Loucy (cell line): ENCODE data around the gene TXN2.
A peak's percentile ranks its signal among the peaks of the same experiment; 100 is the strongest.

Source experiments
- H2AFZ ChIP-seq: fragments of 200-600 bp; sonication (generic); 2 replicates; pipeline ENCODE4 v1.6.0; 2016; ENCODE audit warnings: antibody characterized with exemption, mild to moderate bottlenecking, low read length, moderate library complexity
- H3F3A ChIP-seq: fragments of 200-600 bp; 2 replicates; pipeline ENCODE4 v1.6.0; 2016; ENCODE audit warnings: antibody characterized with exemption, low read depth, mild to moderate bottlenecking
- H3K27me3 ChIP-seq: fragments of 200-600 bp; sonication (generic); 2 replicates; pipeline ENCODE4 v1.6.1; 2014; ENCODE audit warnings: low read length, mild to moderate bottlenecking; ENCODE audit not compliant: insufficient read depth, poor library complexity, severe bottlenecking
- H3K36me3 ChIP-seq: fragments of 200-600 bp; sonication (generic); 2 replicates; pipeline ENCODE4 v1.6.1; 2016; ENCODE audit warnings: low read length; ENCODE audit not compliant: insufficient read depth
- H3K4me1 ChIP-seq: fragments of 200-600 bp; sonication (generic); 2 replicates; pipeline ENCODE4 v1.5.1; 2014; ENCODE audit warnings: low read length, mild to moderate bottlenecking; ENCODE audit not compliant: insufficient read depth, poor library complexity, severe bottlenecking
- H3K4me2 ChIP-seq: fragments of 200-600 bp; sonication (generic); 2 replicates; pipeline ENCODE4 v1.6.0; 2014; ENCODE audit warnings: antibody characterized with exemption, low read length, low read depth, mild to moderate bottlenecking; ENCODE audit not compliant: poor library complexity, severe bottlenecking
- H3K4me3 ChIP-seq: fragments of 200-600 bp; sonication (generic); 2 replicates; pipeline ENCODE4 v1.5.1; 2014; ENCODE audit warnings: low read length, mild to moderate bottlenecking, mixed read lengths; ENCODE audit not compliant: poor library complexity, severe bottlenecking
- H3K79me2 ChIP-seq: fragments of 200-600 bp; sonication (generic); 2 replicates; pipeline ENCODE4 v1.6.1; 2014; ENCODE audit warnings: low read length; ENCODE audit not compliant: insufficient read depth
- H3K9ac ChIP-seq: fragments of 200-600 bp; sonication (generic); 2 replicates; pipeline ENCODE4 v1.6.0; 2014; ENCODE audit warnings: mild to moderate bottlenecking, low read depth, low read length, moderate library complexity; ENCODE audit not compliant: poor library complexity, severe bottlenecking
- H3K9me2 ChIP-seq: fragments of 200-600 bp; sonication (generic); replicated peaks from 2 replicates; pipeline ENCODE4 v1.6.1; 2016; ENCODE audit warnings: low read depth, low read length, mixed read lengths
- H3K9me3 ChIP-seq: fragments of 200-600 bp; sonication (generic); 2 replicates; pipeline ENCODE4 v1.6.1; 2014; ENCODE audit warnings: mild to moderate bottlenecking, antibody characterized with exemption, low read length, low read depth; ENCODE audit not compliant: insufficient read depth
- H4K20me1 ChIP-seq: fragments of 200-600 bp; sonication (generic); 2 replicates; pipeline ENCODE4 v1.6.0; 2014; ENCODE audit warnings: antibody characterized with exemption, low read length, mild to moderate bottlenecking; ENCODE audit not compliant: insufficient read depth, poor library complexity, severe bottlenecking
- EZH2phosphoT487 ChIP-seq: fragments of 200-600 bp; IDR thresholded peaks from 2 replicates; pipeline ENCODE4 v1.6.1; 2018; ENCODE audit warnings: antibody characterized with exemption, mild to moderate bottlenecking, moderate library complexity, borderline replicate concordance
- TF ChIP-seq, protein P1 (sequence below): fragments of 200-600 bp; sonication (generic); conservative IDR thresholded peaks from 2 replicates; pipeline ENCODE4 v1.5.1; 2014; ENCODE audit warnings: mild to moderate bottlenecking, antibody characterized with exemption, low read length

The TXN2 gene

GRCh38 chr22:36422287-36423014 lies 59.0 kb downstream of the TXN2 start:
- Histone ChIP-seq H3K9ac (no peak overlapping the region), H3K4me1 (peaks cover 33% of the 10 kb centered on the region), H4K20me1 (no peaks in the 10 kb centered on the region), H3K9me2 (no peaks in the 10 kb centered on the region), H3F3A (no peaks in the 10 kb centered on the region), H3K36me3 (no peaks in the 10 kb centered on the region), H3K4me3 (no peak overlapping the region), H3K9me3 (no peaks in the 10 kb centered on the region), H3K27me3 (no peaks in the 10 kb centered on the region), H2AFZ (no peak overlapping the region), H3K79me2 (no peaks in the 10 kb centered on the region), H3K4me2 (no peak overlapping the region)
- no peak for TF ChIP-seq EZH2phosphoT487
- TF ChIP-seq, protein P1, sequence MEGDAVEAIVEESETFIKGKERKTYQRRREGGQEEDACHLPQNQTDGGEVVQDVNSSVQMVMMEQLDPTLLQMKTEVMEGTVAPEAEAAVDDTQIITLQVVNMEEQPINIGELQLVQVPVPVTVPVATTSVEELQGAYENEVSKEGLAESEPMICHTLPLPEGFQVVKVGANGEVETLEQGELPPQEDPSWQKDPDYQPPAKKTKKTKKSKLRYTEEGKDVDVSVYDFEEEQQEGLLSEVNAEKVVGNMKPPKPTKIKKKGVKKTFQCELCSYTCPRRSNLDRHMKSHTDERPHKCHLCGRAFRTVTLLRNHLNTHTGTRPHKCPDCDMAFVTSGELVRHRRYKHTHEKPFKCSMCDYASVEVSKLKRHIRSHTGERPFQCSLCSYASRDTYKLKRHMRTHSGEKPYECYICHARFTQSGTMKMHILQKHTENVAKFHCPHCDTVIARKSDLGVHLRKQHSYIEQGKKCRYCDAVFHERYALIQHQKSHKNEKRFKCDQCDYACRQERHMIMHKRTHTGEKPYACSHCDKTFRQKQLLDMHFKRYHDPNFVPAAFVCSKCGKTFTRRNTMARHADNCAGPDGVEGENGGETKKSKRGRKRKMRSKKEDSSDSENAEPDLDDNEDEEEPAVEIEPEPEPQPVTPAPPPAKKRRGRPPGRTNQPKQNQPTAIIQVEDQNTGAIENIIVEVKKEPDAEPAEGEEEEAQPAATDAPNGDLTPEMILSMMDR: no peak

DNA sequence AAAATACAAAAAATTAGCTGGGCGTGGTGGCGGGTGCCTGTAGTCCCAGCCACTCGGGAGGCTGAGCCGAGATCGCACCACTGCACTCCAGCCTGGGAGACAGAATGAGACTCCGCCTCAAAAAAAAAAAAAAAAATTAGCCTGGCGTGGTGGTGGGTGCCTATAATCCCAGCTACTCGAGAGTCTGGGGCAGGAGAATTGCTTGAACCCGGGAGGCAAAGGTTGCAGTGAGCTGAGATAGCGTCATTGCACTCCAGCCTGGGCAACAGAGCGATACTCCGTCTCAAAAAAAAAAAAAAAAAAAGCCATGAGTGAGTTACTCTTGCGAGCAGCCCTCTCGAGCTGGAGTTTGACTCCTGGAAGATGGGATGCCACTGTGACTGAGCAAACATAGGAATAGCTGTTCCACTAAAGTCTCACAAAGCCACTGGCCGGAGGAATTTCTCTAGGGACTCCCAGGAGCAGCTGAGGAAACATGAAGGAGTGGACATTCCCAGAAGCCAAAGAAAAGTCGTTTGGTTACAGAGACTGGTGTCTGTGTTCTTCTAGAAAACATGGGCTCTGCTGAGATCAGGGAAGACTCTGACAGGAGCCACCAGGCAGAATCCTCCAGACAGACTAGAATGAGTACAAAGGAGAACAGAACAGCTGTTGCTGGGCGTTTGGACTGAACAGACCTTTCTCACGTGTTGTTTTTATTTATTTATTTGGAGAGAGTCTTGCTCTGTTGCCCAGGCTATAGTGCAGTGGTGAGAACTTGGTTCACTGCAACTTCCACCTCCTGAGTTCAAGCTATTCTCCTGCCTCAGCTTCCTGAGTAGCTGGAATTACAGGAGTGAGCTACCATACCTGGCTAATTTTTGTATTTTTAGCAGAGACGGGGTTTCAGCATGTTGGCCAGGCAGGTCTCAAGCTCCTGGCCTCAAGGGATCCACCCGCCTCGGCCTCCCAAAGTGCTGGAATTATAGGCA lies 61.2 kb downstream of the TXN2 start:
- no peaks in the 10 kb centered on the region for H3K9me2 ChIP-seq
- no peak overlapping the region for H2AFZ ChIP-seq
- no peaks in the 10 kb centered on the region for H3F3A ChIP-seq
- no peaks in the 10 kb centered on the region for H3K36me3 ChIP-seq
- no peaks in the 10 kb centered on the region for H3K79me2 ChIP-seq
- no peak overlapping the region for H3K4me2 ChIP-seq
- no peaks in the 10 kb centered on the region for H3K9me3 ChIP-seq
- no peak overlapping the region for H3K9ac ChIP-seq
- no peaks in the 10 kb centered on the region for H3K27me3 ChIP-seq
- peaks cover 21% of the 10 kb centered on the region for H3K4me1 ChIP-seq
- TF ChIP-seq, protein P1: no peak
- no peak for TF ChIP-seq EZH2phosphoT487
- no peaks in the 10 kb centered on the region for H4K20me1 ChIP-seq
- no peak overlapping the region for H3K4me3 ChIP-seq

GRCh38 chr22:36419177-36419911 lies 62.1 kb downstream of the TXN2 start:
- H2AFZ ChIP-seq: 0 out of 2 replicates have a peak overlapping the region, but pooled peaks have one; percentile 8
- H3K4me1 ChIP-seq: peaks cover 16% of the 10 kb centered on the region

More at GRCh38 chr22:36419177-36419911, 62.1 kb downstream of the TXN2 start:
- H3K9me2 ChIP-seq: no peaks in the 10 kb centered on the region
- H4K20me1 ChIP-seq: no peaks in the 10 kb centered on the region
- no peak overlapping the region for H3K9ac ChIP-seq
- no peak overlapping the region for H3K4me2 ChIP-seq
- H3F3A ChIP-seq: no peaks in the 10 kb centered on the region
- H3K9me3 ChIP-seq: no peaks in the 10 kb centered on the region
- H3K27me3 ChIP-seq: no peaks in the 10 kb centered on the region
- TF ChIP-seq, protein P1: no peak
- TF ChIP-seq EZH2phosphoT487: no peak
- no peak overlapping the region for H3K4me3 ChIP-seq
- H3K79me2 ChIP-seq: no peaks in the 10 kb centered on the region
- H3K36me3 ChIP-seq: no peaks in the 10 kb centered on the region
